Stimulated activated CD4-positive, alpha-beta T cell treated with anti-CD3 and anti-CD28 coated beads, TNF-alpha, amount 100 ng/mL, for 24 hours (primary cell): ENCODE results near the gene USP38.
"Not testable (repeated sequence)": the region's sequence is repeated elsewhere in the genome, so short reads cannot be mapped to it uniquely, and the experiment has no call there.

Experiments
- DNase-seq, 3 experiments: peaks; one replicate each; pipeline ENCODE4 v3.0.0-alpha.2; 2020; ENCODE audit warnings: low read depth in 3 of 3

USP38 gene

DNA sequence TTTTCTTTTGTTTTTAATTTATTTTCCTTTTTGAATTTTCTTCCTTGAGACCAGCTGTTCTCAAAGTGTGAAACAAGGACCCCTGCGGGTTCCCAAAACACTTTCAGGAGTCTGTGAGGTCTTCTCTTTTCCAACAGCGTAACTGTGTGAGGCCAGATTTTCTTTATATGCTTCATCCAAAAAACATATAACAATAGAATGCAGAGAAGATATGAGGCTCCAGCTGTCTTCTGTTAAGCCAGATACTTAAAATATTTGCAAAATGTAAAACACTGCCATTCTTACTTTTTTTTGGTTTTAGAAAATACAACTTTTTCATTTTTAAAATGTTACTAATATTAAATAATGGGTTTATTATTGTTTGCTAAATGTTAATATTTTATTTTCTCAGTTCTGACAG, 27.8 kb downstream of the USP38 start:
- no peak for DNase-seq

GRCh38 chr4:143215873-143216272, 31.2 kb downstream of the USP38 start:
- DNase-seq, result no peak

DNA sequence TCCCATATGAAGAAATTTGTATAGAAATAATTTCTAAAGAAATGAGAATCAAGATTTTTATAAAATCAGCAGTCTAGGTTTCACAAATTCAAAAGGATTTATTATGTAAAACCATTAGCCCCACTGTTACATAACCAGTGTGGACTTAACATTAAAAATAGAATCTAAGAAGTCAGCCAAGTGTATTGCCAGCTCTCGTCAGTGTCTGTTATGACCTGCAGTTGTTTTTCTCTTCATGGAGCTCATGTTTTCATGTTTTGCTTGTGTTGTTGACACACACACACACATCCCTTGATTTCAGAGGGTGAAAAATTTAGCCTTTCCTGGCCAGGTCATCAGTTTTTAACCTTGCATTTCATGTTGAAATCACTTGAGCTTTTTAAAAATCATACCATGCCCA, 39.5 kb downstream of the USP38 start:
- DNase-seq, result no peak

GRCh38 chr4:143225167-143225566, 40.5 kb downstream of the USP38 start:
- no peak for DNase-seq

DNA sequence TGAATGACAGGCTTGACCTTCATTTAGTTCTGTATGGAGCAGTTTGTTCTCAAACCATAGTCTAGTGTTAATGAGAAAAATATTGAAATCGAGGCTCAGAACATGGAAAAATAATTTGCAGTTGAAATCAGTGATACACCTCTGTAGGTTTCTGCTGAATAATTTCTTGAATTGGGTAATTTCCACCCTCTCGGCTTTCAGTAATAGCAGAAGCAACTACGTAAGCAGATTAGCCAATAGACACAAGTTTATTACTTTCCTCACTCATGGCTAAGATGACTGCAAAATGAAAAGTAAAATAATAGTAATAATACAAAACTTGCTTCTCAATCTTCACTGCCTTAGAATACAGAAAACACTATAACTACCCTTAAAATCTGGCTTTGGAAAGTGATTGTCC, 46.0 kb downstream of the USP38 start:
- DNase-seq, result no peak

GRCh38 chr4:143232277-143232676, 47.6 kb downstream of the USP38 start:
- no peak for DNase-seq

GRCh38 chr4:143234153-143234552, 49.4 kb downstream of the USP38 start:
- no peak for DNase-seq

DNA sequence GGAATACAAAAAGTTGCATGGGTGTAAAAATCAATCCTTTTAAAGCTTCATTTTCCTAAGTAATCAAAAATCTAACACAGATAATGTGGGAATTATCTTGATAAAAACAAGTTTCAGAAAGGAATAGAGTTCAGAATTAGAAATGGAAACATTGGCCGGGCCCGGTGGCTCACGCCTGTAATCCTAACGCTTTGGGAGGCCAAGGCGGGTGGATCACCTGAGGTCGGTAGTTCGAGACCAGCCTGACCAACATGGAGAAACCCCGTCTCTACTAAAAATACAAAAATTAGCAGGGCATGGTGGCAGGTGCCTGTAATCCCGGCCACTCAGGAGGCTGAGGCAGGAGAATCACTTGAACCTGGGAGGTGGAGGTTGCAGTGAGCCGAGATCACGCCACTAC, 52.5 kb downstream of the USP38 start:
- not testable (repeated sequence) for DNase-seq

- no peak for DNase-seq
Measured at GRCh38 chr4:143240939-143241679, 56.4 kb downstream of the USP38 start.

GRCh38 chr4:143241892-143242291, 57.2 kb downstream of the USP38 start:
- DNase-seq, result no peak

- DNase-seq, result no peak
Measured at GRCh38 chr4:143243041-143243440, 58.3 kb downstream of the USP38 start.

GRCh38 chr4:143246977-143247376, 62.3 kb downstream of the USP38 start:
- DNase-seq, result no peak

GRCh38 chr4:143247866-143248265, 63.1 kb downstream of the USP38 start:
- DNase-seq, result no peak

DNA sequence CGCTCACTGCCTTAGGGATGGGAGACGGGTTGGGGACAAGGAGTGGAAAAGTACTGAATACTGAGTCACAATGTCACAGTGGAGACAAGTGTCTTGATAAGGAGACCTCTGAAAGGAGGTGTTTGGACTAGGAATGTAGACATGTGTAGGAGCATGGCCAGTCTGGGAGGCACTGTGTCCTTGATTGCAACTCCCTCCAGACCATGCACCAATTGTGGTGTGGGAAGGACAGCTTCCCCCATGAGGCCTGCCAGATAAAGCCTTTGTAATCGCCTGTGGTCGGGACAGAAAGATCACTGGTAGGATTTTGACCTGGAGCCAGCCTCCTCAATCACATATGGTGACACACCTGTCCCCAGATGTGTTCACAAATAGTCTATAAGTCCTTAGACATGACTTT, 64.1 kb downstream of the USP38 start:
- no peak for DNase-seq

DNA sequence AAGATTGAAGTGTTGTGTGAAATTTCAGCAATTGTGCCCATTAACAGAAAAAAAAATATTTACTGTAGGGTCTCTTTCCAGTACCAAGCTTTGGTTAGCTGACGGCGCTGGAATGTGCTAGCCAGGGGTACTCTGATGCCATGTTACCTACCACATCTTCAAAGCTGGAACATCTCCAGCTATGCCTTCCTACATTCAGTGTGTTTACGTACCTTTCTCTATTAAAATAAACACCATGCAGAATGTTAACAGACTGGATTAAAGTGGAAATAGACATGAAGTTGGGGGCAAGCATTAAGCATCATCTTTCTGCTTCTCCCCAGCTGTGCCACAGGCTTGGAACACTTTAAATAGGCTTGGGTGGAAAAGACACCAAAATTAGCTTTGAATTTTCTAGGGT, 65.9 kb downstream of the USP38 start:
- no peak for DNase-seq

DNA sequence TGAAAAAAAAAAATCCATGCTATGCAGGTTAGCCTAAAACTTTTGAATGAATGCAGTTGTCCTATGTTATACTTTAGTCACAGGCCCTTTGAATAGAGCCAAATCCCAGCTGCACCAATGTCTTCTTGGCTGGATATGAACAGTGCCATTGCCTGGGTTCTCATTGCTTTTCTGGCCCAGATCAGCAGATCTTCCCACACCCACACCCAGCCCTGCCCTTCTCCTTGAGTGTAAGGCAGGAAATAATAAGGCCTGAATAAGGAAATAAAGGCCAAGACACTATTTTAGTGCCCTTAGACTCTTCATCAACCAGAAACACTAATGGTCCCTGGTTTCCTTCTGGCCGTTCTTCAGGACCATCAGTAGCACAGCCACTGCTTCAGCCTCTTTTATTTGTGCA, 66.6 kb downstream of the USP38 start:
- DNase-seq, result no peak

GRCh38 chr4:143251779-143252178, 67.1 kb downstream of the USP38 start:
- no peak for DNase-seq

GRCh38 chr4:143252478-143252877, 67.8 kb downstream of the USP38 start:
- no peak for DNase-seq

DNA sequence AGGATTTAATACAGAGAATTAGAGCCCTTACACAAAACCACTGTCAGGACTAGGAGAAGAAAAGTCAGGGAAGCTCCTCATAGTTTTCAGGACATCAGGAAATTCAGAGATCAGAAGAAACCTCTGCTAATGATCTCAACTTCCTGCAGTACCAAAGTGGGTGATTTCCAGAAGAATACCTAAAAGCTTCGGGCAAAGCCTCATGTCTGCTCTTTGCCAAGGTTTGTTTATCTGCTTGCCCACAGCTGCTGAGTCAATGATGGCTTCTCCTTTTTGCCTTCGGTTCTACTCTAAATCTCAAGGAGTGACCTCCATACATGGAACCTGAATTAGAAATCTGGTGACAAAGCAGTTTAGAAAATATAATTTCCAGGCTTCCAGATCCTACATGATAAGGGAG, 68.4 kb downstream of the USP38 start:
- DNase-seq, result no peak

DNA sequence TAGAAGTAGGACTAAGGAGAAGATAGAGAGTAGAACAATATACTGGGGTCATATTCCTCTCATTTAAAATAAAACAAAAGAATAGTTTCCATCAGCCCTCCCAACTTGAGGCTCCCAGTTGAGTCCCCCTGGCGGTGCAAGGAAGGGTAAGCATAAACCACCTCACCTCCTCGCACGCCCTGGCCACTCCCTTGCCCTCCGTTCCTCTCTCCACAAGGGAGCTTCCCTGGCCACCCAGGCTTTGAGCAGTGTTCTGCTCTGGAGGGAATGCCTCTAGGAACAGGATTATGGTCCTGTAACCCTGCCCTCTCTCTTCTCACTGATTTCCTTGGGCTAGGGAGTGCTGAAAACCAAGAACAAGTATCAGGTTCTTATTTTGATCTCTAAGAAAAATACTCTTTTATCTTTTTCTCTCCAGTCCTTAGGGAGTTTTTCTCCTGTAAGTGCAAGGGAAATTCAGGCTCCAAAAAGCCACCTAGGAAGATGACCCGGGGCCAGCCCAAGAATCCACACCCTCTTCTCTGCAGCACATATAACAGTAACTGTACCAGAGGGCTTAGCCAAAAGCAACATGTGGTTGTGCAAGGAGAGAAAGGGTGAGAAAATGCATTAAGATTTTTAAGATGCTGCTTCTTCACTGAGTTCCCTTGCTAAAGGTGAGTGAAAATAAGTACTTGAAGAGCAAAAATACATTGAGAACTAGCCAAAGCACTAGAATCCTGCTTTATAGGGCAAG, 69.9 kb downstream of the USP38 start:
- DNase-seq, result no peak

GRCh38 chr4:143256456-143256855, 71.7 kb downstream of the USP38 start:
- no peak for DNase-seq

- DNase-seq, result no peak
Measured at GRCh38 chr4:143257356-143257755, 72.6 kb downstream of the USP38 start.

DNA sequence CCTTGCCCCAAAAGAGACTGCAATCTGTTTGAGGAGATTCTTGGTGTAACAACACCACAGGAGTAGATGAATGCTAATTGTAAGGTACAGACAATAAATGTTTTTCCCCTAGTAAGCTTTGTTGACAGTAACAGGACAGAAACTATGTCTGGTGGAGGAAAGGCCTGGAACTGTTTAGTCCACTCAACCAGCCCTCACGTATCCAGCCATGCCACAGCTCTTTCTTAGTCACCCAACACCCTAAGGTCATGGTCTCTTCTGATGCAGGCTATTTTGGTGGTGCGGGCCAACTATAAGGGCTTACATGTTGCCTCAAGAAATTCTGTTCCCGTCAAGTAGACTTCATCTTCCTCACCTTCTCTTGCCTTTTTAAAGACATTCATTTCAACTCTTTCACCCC, 76.0 kb downstream of the USP38 start:
- DNase-seq, result no peak

DNA sequence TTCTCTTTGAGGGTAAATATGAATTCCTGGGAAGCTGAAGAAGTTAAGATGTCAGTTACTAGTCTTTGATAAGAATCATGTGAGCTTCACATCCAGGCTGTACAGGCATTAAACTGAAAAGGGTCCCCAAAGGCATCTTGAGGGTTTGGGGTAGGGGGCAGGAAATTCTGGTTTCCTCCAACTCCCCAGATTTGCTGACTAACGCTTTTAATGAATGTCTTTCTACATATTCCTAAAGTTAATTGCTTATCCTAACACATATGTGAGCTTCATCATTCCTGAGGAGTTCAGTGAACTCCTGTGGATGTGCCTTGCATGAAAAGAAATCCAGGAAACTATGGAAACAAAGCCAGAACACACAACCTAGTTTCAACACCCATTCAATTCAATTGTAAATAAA, 78.1 kb downstream of the USP38 start:
- DNase-seq, result no peak
